ENCODE measurements around the gene GRIN2D. TPM values are rescaled to one million over a fixed set of nuclear protein-coding genes. Genes with fewer than 3 reads are reported as not detected.

GRIN2D gene
- total RNA-seq, 6 experiments from 2014 or later, result 0.09 to 0.29 (median 0.22) TPM

DNA sequence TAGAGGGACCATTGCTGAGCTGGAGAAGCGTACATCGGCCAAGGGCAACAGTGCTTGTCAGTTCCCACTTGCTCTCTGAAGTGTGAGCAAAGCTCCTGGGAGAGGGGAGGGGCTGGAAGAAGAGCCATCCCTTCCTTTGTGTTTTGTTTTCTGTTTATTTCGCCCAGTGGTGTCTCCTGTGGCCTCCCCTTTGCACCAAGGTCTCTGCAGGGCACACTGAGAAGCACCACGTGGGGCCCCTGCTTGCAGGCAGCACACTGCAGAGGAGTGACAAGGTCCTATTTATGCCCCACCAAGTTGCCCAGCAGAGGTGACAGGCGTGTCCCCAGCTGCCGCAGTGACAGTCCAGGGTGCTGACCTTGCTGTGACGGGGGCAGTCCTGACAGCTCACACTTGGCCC lies 24.0 kb downstream of the GRIN2D start:
- H3K9me3 ChIP-seq, result no peaks in the 10 kb centered on the region

GRCh38 chr19:48418317-48419064 lies 25.0 kb downstream of the GRIN2D start:
- H3K4me1 ChIP-seq, result no peaks in the 10 kb centered on the region
- H3K27ac ChIP-seq, result no peak overlapping the region
- TF ChIP-seq, protein P1, sequence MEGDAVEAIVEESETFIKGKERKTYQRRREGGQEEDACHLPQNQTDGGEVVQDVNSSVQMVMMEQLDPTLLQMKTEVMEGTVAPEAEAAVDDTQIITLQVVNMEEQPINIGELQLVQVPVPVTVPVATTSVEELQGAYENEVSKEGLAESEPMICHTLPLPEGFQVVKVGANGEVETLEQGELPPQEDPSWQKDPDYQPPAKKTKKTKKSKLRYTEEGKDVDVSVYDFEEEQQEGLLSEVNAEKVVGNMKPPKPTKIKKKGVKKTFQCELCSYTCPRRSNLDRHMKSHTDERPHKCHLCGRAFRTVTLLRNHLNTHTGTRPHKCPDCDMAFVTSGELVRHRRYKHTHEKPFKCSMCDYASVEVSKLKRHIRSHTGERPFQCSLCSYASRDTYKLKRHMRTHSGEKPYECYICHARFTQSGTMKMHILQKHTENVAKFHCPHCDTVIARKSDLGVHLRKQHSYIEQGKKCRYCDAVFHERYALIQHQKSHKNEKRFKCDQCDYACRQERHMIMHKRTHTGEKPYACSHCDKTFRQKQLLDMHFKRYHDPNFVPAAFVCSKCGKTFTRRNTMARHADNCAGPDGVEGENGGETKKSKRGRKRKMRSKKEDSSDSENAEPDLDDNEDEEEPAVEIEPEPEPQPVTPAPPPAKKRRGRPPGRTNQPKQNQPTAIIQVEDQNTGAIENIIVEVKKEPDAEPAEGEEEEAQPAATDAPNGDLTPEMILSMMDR (IDR thresholded peaks at IDR 0.05), result no peak
- no peak for TF ChIP-seq POLR2A (IDR thresholded peaks at IDR 0.05)
- intact Hi-C loops (cut with DNase I), result no loop called here
- H3K36me3 ChIP-seq, result no peaks in the 10 kb centered on the region
- H3K9me3 ChIP-seq, result no peaks in the 10 kb centered on the region
- 65% methylated on average over 4 of the region's 6 CpGs for WGBS (ENCODE audit: insufficient coverage, low coverage, low lambda C conversion rate, missing lambda C conversion rate)
- H3K27me3 ChIP-seq, result no peaks in the 10 kb centered on the region
- DNase-seq (no peak), ATAC-seq (no peak)
- H3K4me3 ChIP-seq, result no peak overlapping the region

More for the DNA sequence above, 24.0 kb downstream of the GRIN2D start:
- TF ChIP-seq, protein P1 (IDR thresholded peaks at IDR 0.05), result no peak
- no peak for TF ChIP-seq POLR2A (IDR thresholded peaks at IDR 0.05)
- Histone ChIP-seq H3K4me1 (no peaks in the 10 kb centered on the region), H3K27ac (no peak overlapping the region), H3K4me3 (no peak overlapping the region), H3K27me3 (no peaks in the 10 kb centered on the region), H3K36me3 (no peaks in the 10 kb centered on the region)
- ATAC-seq, result no peak
- intact Hi-C loops (cut with DNase I), result no loop called here
- no peak for DNase-seq
- WGBS (ENCODE audit: insufficient coverage, low coverage, low lambda C conversion rate, missing lambda C conversion rate), result no CpG with 5 or more reads among the region's 7 CpGs

DNA sequence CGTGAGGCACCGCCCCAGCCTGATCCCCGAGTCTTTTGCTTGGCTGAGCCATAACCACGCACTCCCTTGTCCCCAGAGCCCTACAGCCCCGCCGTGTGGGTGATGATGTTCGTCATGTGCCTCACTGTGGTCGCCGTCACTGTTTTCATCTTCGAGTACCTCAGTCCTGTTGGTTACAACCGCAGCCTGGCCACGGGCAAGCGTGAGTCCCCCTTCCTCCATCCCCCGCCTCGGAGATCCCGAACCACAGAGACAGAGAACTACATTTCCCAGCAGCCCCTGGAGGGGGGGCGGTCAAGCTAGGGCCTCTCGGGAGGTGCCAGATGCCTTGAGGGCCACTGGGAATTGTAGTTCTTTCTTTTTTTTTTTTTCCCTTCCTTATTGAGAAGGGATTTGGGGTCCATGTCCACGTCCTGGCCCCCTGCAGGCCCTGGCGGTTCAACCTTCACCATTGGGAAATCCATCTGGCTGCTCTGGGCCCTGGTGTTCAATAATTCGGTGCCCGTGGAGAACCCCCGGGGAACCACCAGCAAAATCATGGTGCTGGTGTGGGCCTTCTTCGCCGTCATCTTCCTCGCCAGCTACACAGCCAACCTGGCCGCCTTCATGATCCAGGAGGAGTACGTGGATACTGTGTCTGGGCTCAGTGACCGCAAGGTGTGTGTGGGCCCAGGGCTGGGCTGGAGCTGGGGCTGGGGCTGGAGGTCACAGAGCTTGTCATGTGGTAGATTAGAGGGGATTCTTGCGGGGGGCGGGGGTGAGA lies 25.9 kb downstream of the GRIN2D start:
- Histone ChIP-seq H3K27me3 (no peaks in the 10 kb centered on the region), H3K4me3 (no peak overlapping the region), H3K27ac (no peak overlapping the region), H3K9me3 (no peaks in the 10 kb centered on the region), H3K36me3 (no peaks in the 10 kb centered on the region), H3K4me1 (no peaks in the 10 kb centered on the region)
- intact Hi-C loops (cut with DNase I), result no loop called here
- DNase-seq (peak in 1 of 3 donors; percentile 58), ATAC-seq (peak in 3 of 4 donors; percentile 24 to 45 (median 29))
- WGBS (ENCODE audit: insufficient coverage, low coverage, low lambda C conversion rate, missing lambda C conversion rate), result 50% methylated on average over 10 of the region's 31 CpGs
- TF ChIP-seq, protein P1 (IDR thresholded peaks at IDR 0.05), result no peak
- no peak for TF ChIP-seq POLR2A (IDR thresholded peaks at IDR 0.05)

DNA sequence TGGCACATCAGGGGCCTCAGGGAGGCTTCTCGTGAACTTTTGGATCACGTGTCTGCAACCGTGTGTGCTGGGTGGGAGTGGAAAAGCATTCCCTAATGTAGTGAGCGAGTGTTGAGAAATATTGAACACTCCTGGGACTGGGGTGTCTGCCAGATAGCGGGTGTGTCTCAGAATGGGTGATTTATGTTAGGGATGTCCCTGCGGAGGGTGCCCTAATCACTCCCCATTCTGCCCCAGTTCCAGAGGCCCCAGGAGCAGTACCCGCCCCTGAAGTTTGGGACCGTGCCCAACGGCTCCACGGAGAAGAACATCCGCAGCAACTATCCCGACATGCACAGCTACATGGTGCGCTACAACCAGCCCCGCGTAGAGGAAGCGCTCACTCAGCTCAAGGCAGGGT lies 28.1 kb downstream of the GRIN2D start:
- H3K9me3 ChIP-seq, result no peaks in the 10 kb centered on the region
- no peak for ATAC-seq
- no peak for DNase-seq
- no peak for TF ChIP-seq POLR2A (IDR thresholded peaks at IDR 0.05)
- TF ChIP-seq, protein P1 (IDR thresholded peaks at IDR 0.05), result no peak
- 24% methylated on average over 3 of the region's 16 CpGs for WGBS (ENCODE audit: insufficient coverage, low coverage, low lambda C conversion rate, missing lambda C conversion rate)
- no peak overlapping the region for H3K27ac ChIP-seq
- no peak overlapping the region for H3K4me3 ChIP-seq
- H3K36me3 ChIP-seq, result no peaks in the 10 kb centered on the region
- intact Hi-C loops (cut with DNase I), result no loop called here
- no peaks in the 10 kb centered on the region for H3K27me3 ChIP-seq
- no peaks in the 10 kb centered on the region for H3K4me1 ChIP-seq
